Measurements from ENCODE around the gene CADM1.
A peak's percentile ranks its signal among the peaks of the same experiment; 100 is the strongest.

CADM1 gene

GRCh38 chr11:115390441-115390840 is 113.8 kb downstream of the CADM1 start:
- H3K9me3 Mint-ChIP-seq = no peaks in the 10 kb centered on the region
- no peaks in the 10 kb centered on the region for H3K36me3 Mint-ChIP-seq
- no peak overlapping the region for H3K27ac Mint-ChIP-seq
- no peaks in the 10 kb centered on the region for H3K4me1 Mint-ChIP-seq
- DNase-seq (ENCODE audit: low spot score in 2 of 2) = no peak
- no peak for ATAC-seq
- H3K4me3 Mint-ChIP-seq = no peak overlapping the region

DNA sequence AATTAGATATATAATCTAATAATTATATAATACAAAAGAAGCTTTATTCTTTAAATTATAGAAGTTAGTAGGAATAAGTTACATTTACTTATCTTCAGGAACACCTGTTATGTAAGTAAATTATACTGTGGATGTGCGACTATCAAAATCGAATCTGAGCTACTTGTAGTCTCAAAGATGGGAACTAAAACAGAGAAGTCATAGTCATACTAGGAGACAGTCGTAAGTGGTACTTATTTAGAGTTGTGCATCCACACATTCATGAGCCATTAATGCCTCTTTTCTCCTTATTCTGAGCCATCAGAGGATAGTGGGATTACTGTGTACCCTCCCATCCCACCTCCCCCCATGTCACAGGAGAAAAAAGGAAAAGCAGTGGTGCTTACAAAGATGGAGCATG is 114.4 kb downstream of the CADM1 start:
- DNase-seq (ENCODE audit: low spot score in 2 of 2) = no peak
- no peak overlapping the region for H3K27ac Mint-ChIP-seq
- H3K9me3 Mint-ChIP-seq = no peaks in the 10 kb centered on the region
- no peaks in the 10 kb centered on the region for H3K4me1 Mint-ChIP-seq
- H3K36me3 Mint-ChIP-seq = no peaks in the 10 kb centered on the region
- no peak for ATAC-seq
- no peak overlapping the region for H3K4me3 Mint-ChIP-seq

DNA sequence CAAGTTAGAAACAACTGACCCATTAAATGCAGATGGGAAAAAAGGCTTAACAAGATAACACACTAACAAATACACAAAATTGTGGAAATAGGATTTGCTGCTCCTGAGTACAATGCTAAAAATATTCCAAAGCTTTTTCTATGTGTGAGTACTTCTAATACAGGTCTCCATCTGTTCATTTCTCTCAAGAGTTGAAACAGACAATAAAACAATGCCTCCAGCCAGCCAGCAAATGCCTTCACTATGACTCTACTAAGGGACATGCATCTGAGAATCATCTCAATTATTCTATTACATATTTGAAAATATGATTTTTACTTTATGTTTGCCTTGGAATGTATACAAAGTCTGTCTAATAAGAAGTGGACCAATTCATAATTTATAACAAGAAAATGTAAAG is 119.0 kb downstream of the CADM1 start:
- no peaks in the 10 kb centered on the region for H3K9me3 Mint-ChIP-seq
- no peak for ATAC-seq
- H3K27ac Mint-ChIP-seq = no peak overlapping the region

DNA sequence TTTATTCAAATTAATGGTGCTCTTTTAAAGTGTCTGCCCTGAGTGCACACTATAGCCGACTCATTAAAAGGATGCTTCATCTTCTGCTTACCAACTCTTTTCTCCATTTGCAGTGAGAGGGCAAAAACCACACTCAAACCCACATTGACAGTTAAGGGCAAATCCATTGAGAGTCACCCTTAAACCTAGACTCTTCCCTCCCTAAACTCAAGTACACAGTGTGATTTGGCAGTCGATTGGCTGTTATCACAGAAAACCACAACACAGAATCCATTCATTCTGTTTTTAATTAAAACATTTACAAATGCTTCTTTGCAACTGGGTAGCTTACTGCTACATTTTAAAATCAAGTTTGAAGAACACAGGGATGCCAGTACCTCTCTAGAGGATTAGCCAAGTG is 120.0 kb downstream of the CADM1 start:
- Mint-ChIP-seq H3K4me3 (no peak overlapping the region), H3K9me3 (no peaks in the 10 kb centered on the region), H3K36me3 (no peaks in the 10 kb centered on the region), H3K27ac (no peak overlapping the region), H3K4me1 (peaks cover 7% of the 10 kb centered on the region)
- DNase-seq (ENCODE audit: low spot score in 2 of 2) (no peak), ATAC-seq (no peak)

More for the DNA sequence above, 119.0 kb downstream of the CADM1 start:
- Mint-ChIP-seq H3K36me3 (no peaks in the 10 kb centered on the region), H3K4me1 (peaks cover 1% of the 10 kb centered on the region), H3K4me3 (no peak overlapping the region)
- no peak for DNase-seq (ENCODE audit: low spot score in 2 of 2)

DNA sequence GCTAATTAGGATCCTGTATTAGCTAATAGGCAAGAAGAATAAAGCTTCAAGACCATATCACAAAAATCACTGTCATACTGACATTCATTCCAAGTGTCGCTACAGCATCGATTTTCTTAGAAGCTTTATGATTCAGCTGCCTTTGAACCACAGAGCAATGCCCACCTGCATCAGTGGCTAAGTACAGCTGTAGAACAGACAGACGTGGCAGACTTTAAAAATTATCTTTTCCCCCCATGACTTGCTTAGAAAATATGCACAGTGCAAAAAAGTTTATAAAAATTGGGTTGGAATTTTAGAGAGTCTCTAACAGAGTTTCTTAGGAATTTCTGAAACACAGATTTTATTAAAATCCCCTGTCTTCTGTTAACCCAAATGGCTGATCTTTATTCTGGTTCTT is 120.8 kb downstream of the CADM1 start:
- DNase-seq (ENCODE audit: low spot score in 2 of 2) = no peak
- Mint-ChIP-seq H3K4me1 (peaks cover 7% of the 10 kb centered on the region), H3K4me3 (no peak overlapping the region), H3K36me3 (no peaks in the 10 kb centered on the region), H3K27ac (no peak overlapping the region), H3K9me3 (no peaks in the 10 kb centered on the region)
- no peak for ATAC-seq

DNA sequence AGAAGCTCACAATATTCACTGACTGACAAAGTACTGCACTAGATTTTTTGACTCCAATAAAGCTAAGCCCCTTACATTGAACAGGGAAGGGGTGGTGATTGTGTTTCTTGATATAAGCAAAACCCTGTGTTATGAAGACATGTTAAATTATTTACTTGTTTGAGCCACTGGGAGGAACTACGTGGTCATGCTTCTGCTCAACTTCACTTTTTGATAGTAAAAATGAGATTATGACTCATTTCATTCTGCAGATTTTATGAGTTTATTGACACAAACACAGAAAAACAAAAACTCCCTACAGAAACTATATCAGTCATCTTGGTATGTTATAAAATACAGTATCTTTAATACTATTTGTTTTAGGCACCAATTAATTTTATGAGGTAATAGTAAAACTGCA is 124.7 kb downstream of the CADM1 start:
- DNase-seq (ENCODE audit: low spot score in 2 of 2) = no peak
- Mint-ChIP-seq H3K4me1 (peaks cover 7% of the 10 kb centered on the region), H3K4me3 (peak overlapping the region; percentile 24), H3K27ac (no peak overlapping the region), H3K9me3 (no peaks in the 10 kb centered on the region), H3K36me3 (no peaks in the 10 kb centered on the region)
- peak; percentile 81 for ATAC-seq

DNA sequence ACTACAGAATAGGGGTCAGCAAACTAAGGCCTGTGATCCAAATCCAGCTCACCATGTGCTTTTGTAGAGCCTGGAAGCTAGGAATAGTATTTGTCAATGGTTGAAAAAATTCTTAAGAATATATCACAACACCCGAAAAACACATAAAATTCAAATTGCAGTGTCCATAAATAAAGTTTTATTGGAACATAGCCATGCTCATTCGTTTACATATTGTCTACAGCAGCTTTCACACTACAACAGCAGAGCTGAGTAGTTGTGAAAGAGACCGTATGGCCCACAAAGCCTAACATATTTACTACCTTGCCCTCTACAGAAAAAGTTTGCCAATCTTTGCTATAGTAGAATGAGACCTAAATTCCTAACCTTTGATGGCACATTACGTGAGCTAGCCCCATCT is 125.7 kb downstream of the CADM1 start:
- ATAC-seq (no peak), DNase-seq (ENCODE audit: low spot score in 2 of 2) (no peak)
- Mint-ChIP-seq H3K4me1 (peaks cover 7% of the 10 kb centered on the region), H3K36me3 (no peaks in the 10 kb centered on the region), H3K9me3 (no peaks in the 10 kb centered on the region), H3K4me3 (no peak overlapping the region), H3K27ac (no peak overlapping the region)

GRCh38 chr11:115377882-115378296 is 126.3 kb downstream of the CADM1 start:
- ATAC-seq (no peak), DNase-seq (ENCODE audit: low spot score in 2 of 2) (no peak)
- no peaks in the 10 kb centered on the region for H3K9me3 Mint-ChIP-seq
- no peak overlapping the region for H3K4me3 Mint-ChIP-seq
- H3K4me1 Mint-ChIP-seq = peaks cover 7% of the 10 kb centered on the region
- H3K27ac Mint-ChIP-seq = no peak overlapping the region
- H3K36me3 Mint-ChIP-seq = no peaks in the 10 kb centered on the region

DNA sequence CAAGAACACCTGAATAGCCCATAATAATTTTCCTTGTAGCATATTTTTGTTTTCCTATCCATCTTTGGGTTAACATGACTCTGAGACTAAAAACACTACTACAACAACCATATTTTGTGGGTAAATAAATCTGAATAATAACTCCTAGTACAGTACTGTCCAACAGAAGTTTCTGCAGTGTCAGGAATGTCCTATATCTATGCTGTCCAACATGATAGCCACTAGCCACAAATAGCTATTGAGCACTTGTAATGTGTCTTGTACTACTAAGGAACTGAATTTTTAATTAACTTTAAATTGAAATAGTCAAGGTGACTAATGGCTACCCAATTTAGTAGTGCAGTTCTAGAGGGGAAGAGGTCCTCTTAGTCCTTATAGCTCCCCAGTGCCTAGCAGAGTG is 135.6 kb downstream of the CADM1 start:
- ATAC-seq (no peak), DNase-seq (ENCODE audit: low spot score in 2 of 2) (no peak)
- no peak overlapping the region for H3K27ac Mint-ChIP-seq
- peaks cover 2% of the 10 kb centered on the region for H3K9me3 Mint-ChIP-seq
- no peaks in the 10 kb centered on the region for H3K36me3 Mint-ChIP-seq
- H3K4me3 Mint-ChIP-seq = no peak overlapping the region
- H3K4me1 Mint-ChIP-seq = no peaks in the 10 kb centered on the region

DNA sequence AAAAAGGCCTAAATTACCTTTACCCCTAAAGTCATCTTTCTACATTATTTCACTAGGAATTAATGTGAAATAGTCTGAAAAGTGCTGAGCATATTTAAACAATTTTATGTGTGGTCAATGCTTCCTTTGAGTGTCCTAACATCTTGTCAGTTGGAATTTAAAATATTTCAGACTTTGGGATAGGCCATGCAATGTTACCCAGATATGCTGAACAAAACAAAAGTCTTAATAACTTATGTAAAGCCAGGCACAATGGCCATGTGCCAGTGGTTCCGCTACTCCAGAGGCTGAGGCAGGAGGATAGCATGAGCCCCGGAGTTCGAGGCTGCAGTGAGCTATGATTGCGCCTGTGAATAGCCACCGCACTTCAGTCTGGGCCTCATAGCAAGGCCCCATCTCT is 137.4 kb downstream of the CADM1 start:
- peaks cover 2% of the 10 kb centered on the region for H3K9me3 Mint-ChIP-seq
- H3K4me3 Mint-ChIP-seq = no peak overlapping the region
- no peaks in the 10 kb centered on the region for H3K4me1 Mint-ChIP-seq
- H3K27ac Mint-ChIP-seq = no peak overlapping the region
- ATAC-seq = no peak
- no peaks in the 10 kb centered on the region for H3K36me3 Mint-ChIP-seq
- no peak for DNase-seq (ENCODE audit: low spot score in 2 of 2)

- no peaks in the 10 kb centered on the region for H3K9me3 Mint-ChIP-seq
- H3K27ac Mint-ChIP-seq = no peak overlapping the region
- no peak overlapping the region for H3K4me3 Mint-ChIP-seq
Observed at GRCh38 chr11:115365907-115366306, 138.3 kb downstream of the CADM1 start.

DNA sequence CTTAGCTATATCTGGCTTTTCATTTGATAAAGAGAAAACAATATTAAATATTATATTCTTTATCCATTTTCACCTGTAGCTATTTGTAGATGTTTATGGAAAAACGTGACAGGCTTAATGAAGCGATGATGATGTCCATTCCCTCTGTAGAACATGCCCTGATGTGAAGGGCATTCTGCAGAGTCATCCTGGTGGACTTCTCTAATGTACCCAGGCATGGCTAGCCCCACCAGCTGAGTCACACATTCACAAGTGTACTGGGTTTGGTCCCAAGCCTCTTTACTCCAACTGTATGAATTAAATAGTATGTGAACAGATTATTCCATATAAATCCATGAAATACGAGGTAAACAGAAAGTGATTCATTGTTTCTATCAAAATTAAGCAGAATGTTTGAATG is 139.3 kb downstream of the CADM1 start:
- H3K27ac Mint-ChIP-seq = no peak overlapping the region
- H3K36me3 Mint-ChIP-seq = no peaks in the 10 kb centered on the region
- H3K4me3 Mint-ChIP-seq = no peak overlapping the region
- DNase-seq (ENCODE audit: low spot score in 2 of 2) = no peak
- H3K4me1 Mint-ChIP-seq = no peaks in the 10 kb centered on the region
- ATAC-seq = no peak
- no peaks in the 10 kb centered on the region for H3K9me3 Mint-ChIP-seq

More at GRCh38 chr11:115365907-115366306, 138.3 kb downstream of the CADM1 start:
- no peaks in the 10 kb centered on the region for H3K36me3 Mint-ChIP-seq
- DNase-seq (ENCODE audit: low spot score in 2 of 2) (no peak), ATAC-seq (no peak)
- no peaks in the 10 kb centered on the region for H3K4me1 Mint-ChIP-seq

GRCh38 chr11:115363921-115364320 is 140.3 kb downstream of the CADM1 start:
- no peaks in the 10 kb centered on the region for H3K9me3 Mint-ChIP-seq
- ATAC-seq (no peak), DNase-seq (ENCODE audit: low spot score in 2 of 2) (no peak)
- no peaks in the 10 kb centered on the region for H3K36me3 Mint-ChIP-seq
- no peak overlapping the region for H3K27ac Mint-ChIP-seq
- no peaks in the 10 kb centered on the region for H3K4me1 Mint-ChIP-seq
- H3K4me3 Mint-ChIP-seq = no peak overlapping the region

- DNase-seq (ENCODE audit: low spot score in 2 of 2) = no peak
- H3K36me3 Mint-ChIP-seq = no peaks in the 10 kb centered on the region
- no peak overlapping the region for H3K4me3 Mint-ChIP-seq
- no peak for ATAC-seq
- H3K27ac Mint-ChIP-seq = no peak overlapping the region
- no peaks in the 10 kb centered on the region for H3K4me1 Mint-ChIP-seq
- H3K9me3 Mint-ChIP-seq = no peaks in the 10 kb centered on the region
Observed at GRCh38 chr11:115363426-115363825, 140.8 kb downstream of the CADM1 start.

- no peaks in the 10 kb centered on the region for H3K9me3 Mint-ChIP-seq
- H3K27ac Mint-ChIP-seq = no peak overlapping the region
- no peak for ATAC-seq
- H3K4me1 Mint-ChIP-seq = no peaks in the 10 kb centered on the region
- no peak for DNase-seq (ENCODE audit: low spot score in 2 of 2)
- no peaks in the 10 kb centered on the region for H3K36me3 Mint-ChIP-seq
- H3K4me3 Mint-ChIP-seq = no peak overlapping the region
Observed at GRCh38 chr11:115362997-115363396, 141.2 kb downstream of the CADM1 start.

DNA sequence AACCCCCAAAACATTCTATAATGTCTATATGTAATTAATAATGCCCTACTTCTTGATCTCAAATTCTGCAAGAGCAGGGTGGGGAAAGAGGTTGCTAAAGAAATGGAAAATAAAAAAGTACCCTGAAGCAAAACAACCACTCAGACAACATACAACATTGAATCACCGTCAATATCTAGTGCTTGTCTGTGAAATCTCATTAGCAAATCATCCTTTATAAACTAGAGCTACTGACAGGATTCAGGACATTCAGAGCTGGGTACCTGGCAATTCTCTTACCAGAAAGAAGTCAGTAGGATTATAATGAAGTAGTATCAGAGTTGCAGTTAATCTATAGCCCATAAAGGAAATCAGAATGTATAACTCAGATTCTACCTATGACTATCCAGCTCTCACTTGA is 143.2 kb downstream of the CADM1 start:
- Mint-ChIP-seq H3K36me3 (no peaks in the 10 kb centered on the region), H3K4me3 (no peak overlapping the region), H3K4me1 (no peaks in the 10 kb centered on the region), H3K9me3 (no peaks in the 10 kb centered on the region), H3K27ac (no peak overlapping the region)
- ATAC-seq = no peak
- no peak for DNase-seq (ENCODE audit: low spot score in 2 of 2)

- no peak for ATAC-seq
- Mint-ChIP-seq H3K9me3 (no peaks in the 10 kb centered on the region), H3K4me1 (no peaks in the 10 kb centered on the region), H3K4me3 (no peak overlapping the region), H3K36me3 (no peaks in the 10 kb centered on the region), H3K27ac (no peak overlapping the region)
- no peak for DNase-seq (ENCODE audit: low spot score in 2 of 2)
Observed at GRCh38 chr11:115360186-115360824, 143.9 kb downstream of the CADM1 start.
